ENCODE results near the gene RASD2. TPM values are rescaled to one million over a fixed set of nuclear protein-coding genes. Genes with fewer than 3 reads are reported as not detected.

The RASD2 gene
- total and polyA plus RNA-seq, 2 donors (not counting 1 experiment from before 2014, with no cell fraction given), result 0.07 TPM; not detected in 1

GRCh38 chr22:35560366-35560765 lies 19.7 kb downstream of the RASD2 start:
- Mint-ChIP-seq H3K4me1 (no peaks in the 10 kb centered on the region), H3K27ac (no peak overlapping the region), H3K27me3 (peaks cover 50% of the 10 kb centered on the region), H3K4me3 (no peak overlapping the region), H3K9me3 (ENCODE audit: insufficient read depth) (no peaks in the 10 kb centered on the region)
- Histone ChIP-seq H3K4me3 (ENCODE audit: control extremely low read depth in 1 of 5, extremely low read depth in 1 of 5, insufficient read depth in 1 of 5, low read depth in 2 of 5, low read length in 4 of 5) (no peak overlapping the region), H3K4me1 (ENCODE audit: control insufficient read depth in 2 of 2, insufficient read depth in 2 of 2, low read length in 2 of 2) (no peaks in the 10 kb centered on the region), H3K27me3 (replicated peaks in 1 of 4; ENCODE audit: control extremely low read depth in 1 of 4, control insufficient read depth in 3 of 4, insufficient read depth in 4 of 4, low read length in 3 of 4) (peaks cover 0 to 25% (median 8%) of the 10 kb centered on the region in 4 experiments), H4K20me1 (ENCODE audit: control insufficient read depth, insufficient read depth, low read length, poor library complexity, severe bottlenecking) (no peaks in the 10 kb centered on the region), H3K9me3 (ENCODE audit: control extremely low read depth in 1 of 3, control insufficient read depth in 2 of 3, insufficient read depth in 1 of 3, low read length in 2 of 3) (no peaks in the 10 kb centered on the region), H2AFZ (ENCODE audit: insufficient read depth, low read depth, low read length, poor library complexity, severe bottlenecking) (no peak overlapping the region), H3K79me2 (ENCODE audit: control insufficient read depth, insufficient read depth, low read length) (no peaks in the 10 kb centered on the region), H3K27ac (ENCODE audit: low read length in 2 of 2) (no peak overlapping the region), H3K9ac (ENCODE audit: low read length) (no peak overlapping the region), H3K36me3 (replicated peaks in 1 of 2; ENCODE audit: control extremely low read depth in 1 of 2, control insufficient read depth in 1 of 2, extremely low read depth in 1 of 2, insufficient read depth in 2 of 2, low read length in 1 of 2) (no peaks in the 10 kb centered on the region), H3K4me2 (replicated peaks; ENCODE audit: low read depth, low read length, poor library complexity, severe bottlenecking) (no peak overlapping the region)
- no peak for TF ChIP-seq CTCF (IDR thresholded peaks at IDR 0.05)
- no peak for TF ChIP-seq EZH2 (IDR thresholded peaks at IDR 0.05; ENCODE audit: borderline replicate concordance, insufficient read depth, low read depth, low read length, poor library complexity, severe bottlenecking)
- CTCF ChIA-PET, result interaction anchor here (0.7 kb wide), 1 partner anchor 11 kb away, joined by 3 read pairs; no protein-coding TSS in a partner anchor
- ATAC-seq (ENCODE audit: low read depth) (no peak), DNase-seq (no peak)
- POLR2A ChIA-PET, result no interaction called here
- 69% methylated on average over 4 of the region's 5 CpGs for WGBS (ENCODE audit: insufficient coverage)
- intact Hi-C loops (cut with micrococcal nuclease), result no loop called here

DNA sequence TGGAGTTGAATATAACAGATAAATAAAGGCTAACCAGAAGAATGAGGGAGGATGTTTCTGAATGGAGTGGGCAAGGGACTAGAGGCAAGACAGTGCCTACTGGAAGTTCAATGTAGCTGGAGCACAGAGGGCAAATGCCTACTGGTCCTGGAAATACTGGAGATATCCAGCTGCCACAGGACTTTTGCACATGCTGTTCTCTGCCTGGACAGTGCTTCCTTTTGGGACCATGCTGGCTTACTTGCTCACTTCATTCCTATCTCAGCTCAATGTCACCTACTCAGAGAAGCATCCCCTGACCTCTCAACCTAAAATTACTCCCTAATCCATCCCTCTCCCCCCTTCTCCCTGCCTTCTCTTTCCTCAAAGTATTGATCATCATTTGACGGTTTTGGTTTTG lies 20.2 kb downstream of the RASD2 start:
- TF ChIP-seq CTCF (IDR thresholded peaks at IDR 0.05), result no peak
- no peak for TF ChIP-seq EZH2 (IDR thresholded peaks at IDR 0.05; ENCODE audit: borderline replicate concordance, insufficient read depth, low read depth, low read length, poor library complexity, severe bottlenecking)
- peaks cover 0 to 25% (median 8%) of the 10 kb centered on the region in 4 experiments for H3K27me3 ChIP-seq (replicated peaks in 1 of 4; ENCODE audit: control extremely low read depth in 1 of 4, control insufficient read depth in 3 of 4, insufficient read depth in 4 of 4, low read length in 3 of 4)
- ATAC-seq (ENCODE audit: low read depth), result no peak
- Mint-ChIP-seq H3K27me3 (peaks cover 49% of the 10 kb centered on the region), H3K9me3 (ENCODE audit: insufficient read depth) (no peaks in the 10 kb centered on the region), H3K4me3 (no peak overlapping the region), H3K27ac (no peak overlapping the region), H3K4me1 (no peaks in the 10 kb centered on the region)
- intact Hi-C loops (cut with micrococcal nuclease), result no loop called here
- 90% methylated on average over 1 of the region's 1 CpG for WGBS (ENCODE audit: insufficient coverage)
- no peaks in the 10 kb centered on the region for H3K9me3 ChIP-seq (ENCODE audit: control extremely low read depth in 1 of 3, control insufficient read depth in 2 of 3, insufficient read depth in 1 of 3, low read length in 2 of 3)
- H3K9ac ChIP-seq (ENCODE audit: low read length), result no peak overlapping the region
- no peaks in the 10 kb centered on the region for H3K4me1 ChIP-seq (ENCODE audit: control insufficient read depth in 2 of 2, insufficient read depth in 2 of 2, low read length in 2 of 2)
- no peak overlapping the region for H2AFZ ChIP-seq (ENCODE audit: insufficient read depth, low read depth, low read length, poor library complexity, severe bottlenecking)
- no peaks in the 10 kb centered on the region for H3K36me3 ChIP-seq (replicated peaks in 1 of 2; ENCODE audit: control extremely low read depth in 1 of 2, control insufficient read depth in 1 of 2, extremely low read depth in 1 of 2, insufficient read depth in 2 of 2, low read length in 1 of 2)
- no peaks in the 10 kb centered on the region for H3K79me2 ChIP-seq (ENCODE audit: control insufficient read depth, insufficient read depth, low read length)
- no peak for DNase-seq
- ChIA-PET POLR2A (no interaction called here), CTCF (interaction anchor here (0.7 kb wide), 1 partner anchor 11 kb away, joined by 3 read pairs; no protein-coding TSS in a partner anchor)
- no peaks in the 10 kb centered on the region for H4K20me1 ChIP-seq (ENCODE audit: control insufficient read depth, insufficient read depth, low read length, poor library complexity, severe bottlenecking)
- no peak overlapping the region for H3K4me3 ChIP-seq (ENCODE audit: control extremely low read depth in 1 of 5, extremely low read depth in 1 of 5, insufficient read depth in 1 of 5, low read depth in 2 of 5, low read length in 4 of 5)
- no peak overlapping the region for H3K27ac ChIP-seq (ENCODE audit: low read length in 2 of 2)
- no peak overlapping the region for H3K4me2 ChIP-seq (replicated peaks; ENCODE audit: low read depth, low read length, poor library complexity, severe bottlenecking)

Measured in B cell (primary cell).